Measurements from ENCODE around the gene FXYD2. TPM values are rescaled to one million over a fixed set of nuclear protein-coding genes. Genes with fewer than 3 reads are reported as not detected.

Gene FXYD2
- total RNA-seq, 2 experiments from 2014 or later, result 1.7 to 2.1 TPM

GRCh38 chr11:117830072-117830471, 5.5 kb upstream of the FXYD2 start:
- H3K4me1 ChIP-seq (ENCODE audit: insufficient read depth, low read length), result peaks cover 45% of the 10 kb centered on the region
- no peaks in the 10 kb centered on the region for H3K36me3 Mint-ChIP-seq (ENCODE audit: low read depth)
- H3K4me1 Mint-ChIP-seq (ENCODE audit: low read depth), result peaks cover 47% of the 10 kb centered on the region

GRCh38 chr11:117829369-117829725, 4.8 kb upstream of the FXYD2 start:
- POLR2A ChIA-PET, result no interaction called here
- Mint-ChIP-seq H3K4me3 (no peak overlapping the region), H3K27ac (no peak overlapping the region), H3K36me3 (ENCODE audit: low read depth) (no peaks in the 10 kb centered on the region), H3K27me3 (no peaks in the 10 kb centered on the region), H3K4me1 (ENCODE audit: low read depth) (peaks cover 49% of the 10 kb centered on the region), H3K9me3 (no peaks in the 10 kb centered on the region)
- H3K9me3 ChIP-seq (ENCODE audit: control insufficient read depth in 1 of 2, insufficient read depth in 1 of 2, low read length in 2 of 2), result no peaks in the 10 kb centered on the region
- no peak overlapping the region for H3K27ac ChIP-seq (ENCODE audit: low read depth in 1 of 2, low read length in 2 of 2)
- no peaks in the 10 kb centered on the region for H3K27me3 ChIP-seq (ENCODE audit: control insufficient read depth in 1 of 2, insufficient read depth in 2 of 2, low read length in 2 of 2)
- H3K4me3 ChIP-seq (ENCODE audit: low read length), result no peak overlapping the region
- DNase-seq (peak in 1 of 14 experiments; percentile 29), ATAC-seq (ENCODE audit: poor library complexity) (no peak)
- TF ChIP-seq CTCF (IDR thresholded peaks at IDR 0.05), result no peak
- intact Hi-C loops (cut with DNase I, micrococcal nuclease), result no loop called here
- CTCF ChIA-PET, result interaction anchor here (4.5 kb wide), 1 partner anchor 12 kb away, joined by 18 read pairs; no protein-coding TSS in a partner anchor
- peaks cover 50% of the 10 kb centered on the region for H3K4me1 ChIP-seq (ENCODE audit: insufficient read depth, low read length)
- H3K36me3 ChIP-seq (ENCODE audit: insufficient read depth, low read length), result no peaks in the 10 kb centered on the region

More at GRCh38 chr11:117830072-117830471, 5.5 kb upstream of the FXYD2 start:
- H3K36me3 ChIP-seq (ENCODE audit: insufficient read depth, low read length), result no peaks in the 10 kb centered on the region
- no peak overlapping the region for H3K4me3 ChIP-seq (ENCODE audit: low read length)
- POLR2A ChIA-PET, result no interaction called here
- no peak overlapping the region for H3K27ac ChIP-seq (ENCODE audit: low read depth in 1 of 2, low read length in 2 of 2)
- no peaks in the 10 kb centered on the region for H3K9me3 Mint-ChIP-seq
- DNase-seq (peak in 1 of 14 experiments; percentile 5), ATAC-seq (ENCODE audit: poor library complexity) (no peak)
- no peak for TF ChIP-seq CTCF (IDR thresholded peaks at IDR 0.05)
- H3K9me3 ChIP-seq (ENCODE audit: control insufficient read depth in 1 of 2, insufficient read depth in 1 of 2, low read length in 2 of 2), result no peaks in the 10 kb centered on the region
- peak overlapping the region; percentile 70 for H3K27ac Mint-ChIP-seq
- no peaks in the 10 kb centered on the region for H3K27me3 ChIP-seq (ENCODE audit: control insufficient read depth in 1 of 2, insufficient read depth in 2 of 2, low read length in 2 of 2)
- CTCF ChIA-PET, result interaction anchor here (4.5 kb wide), 1 partner anchor 13 kb away, joined by 18 read pairs; no protein-coding TSS in a partner anchor
- H3K4me3 Mint-ChIP-seq, result no peak overlapping the region
- H3K27me3 Mint-ChIP-seq, result no peaks in the 10 kb centered on the region
- intact Hi-C loops (cut with DNase I, micrococcal nuclease), result no loop called here

GRCh38 chr11:117828611-117829368, 4.2 kb upstream of the FXYD2 start:
- Histone ChIP-seq H3K4me3 (ENCODE audit: low read length) (no peak overlapping the region), H3K4me1 (ENCODE audit: insufficient read depth, low read length) (peaks cover 56% of the 10 kb centered on the region), H3K36me3 (ENCODE audit: insufficient read depth, low read length) (no peaks in the 10 kb centered on the region), H3K9me3 (ENCODE audit: control insufficient read depth in 1 of 2, insufficient read depth in 1 of 2, low read length in 2 of 2) (no peaks in the 10 kb centered on the region), H3K27ac (ENCODE audit: low read depth in 1 of 2, low read length in 2 of 2) (peak overlapping the region in 1 of 2 donors; percentile 29), H3K27me3 (ENCODE audit: control insufficient read depth in 1 of 2, insufficient read depth in 2 of 2, low read length in 2 of 2) (no peaks in the 10 kb centered on the region)
- ATAC-seq (ENCODE audit: poor library complexity) (peak; percentile 87), DNase-seq (peak; percentile 36 to 92 (median 82))
- Mint-ChIP-seq H3K36me3 (ENCODE audit: low read depth) (no peaks in the 10 kb centered on the region), H3K27me3 (no peaks in the 10 kb centered on the region), H3K27ac (peak overlapping the region; percentile 83), H3K4me3 (peak overlapping the region; percentile 45), H3K4me1 (ENCODE audit: low read depth) (peaks cover 54% of the 10 kb centered on the region), H3K9me3 (no peaks in the 10 kb centered on the region)
- ChIA-PET POLR2A (interaction anchor here (0.8 to 1.6 kb wide), 8 partner anchors 12 to 225 kb away, joined by 3 to 9 read pairs (median 4); partner anchors contain the start of gene IL10RA), CTCF (interaction anchor here (0.8 to 4.5 kb wide), 5 partner anchors 12 to 403 kb away, joined by 3 to 18 read pairs (median 8); no protein-coding TSS in a partner anchor)
- no peak for TF ChIP-seq CTCF (IDR thresholded peaks at IDR 0.05)
- intact Hi-C loops (cut with DNase I, micrococcal nuclease), result no loop called here
